ENCODE measurements around the gene PLPPR3.

PLPPR3 gene

GRCh38 chr19:812049-812746 lies 9.6 kb downstream of the PLPPR3 start:
- DNase-seq, result no peak
- TF ChIP-seq GATA1 (IDR thresholded peaks at IDR 0.05; ENCODE audit: low read depth, low read length) (no peak), POLR2A (IDR thresholded peaks at IDR 0.05; ENCODE audit: low read length) (no peak)

DNA sequence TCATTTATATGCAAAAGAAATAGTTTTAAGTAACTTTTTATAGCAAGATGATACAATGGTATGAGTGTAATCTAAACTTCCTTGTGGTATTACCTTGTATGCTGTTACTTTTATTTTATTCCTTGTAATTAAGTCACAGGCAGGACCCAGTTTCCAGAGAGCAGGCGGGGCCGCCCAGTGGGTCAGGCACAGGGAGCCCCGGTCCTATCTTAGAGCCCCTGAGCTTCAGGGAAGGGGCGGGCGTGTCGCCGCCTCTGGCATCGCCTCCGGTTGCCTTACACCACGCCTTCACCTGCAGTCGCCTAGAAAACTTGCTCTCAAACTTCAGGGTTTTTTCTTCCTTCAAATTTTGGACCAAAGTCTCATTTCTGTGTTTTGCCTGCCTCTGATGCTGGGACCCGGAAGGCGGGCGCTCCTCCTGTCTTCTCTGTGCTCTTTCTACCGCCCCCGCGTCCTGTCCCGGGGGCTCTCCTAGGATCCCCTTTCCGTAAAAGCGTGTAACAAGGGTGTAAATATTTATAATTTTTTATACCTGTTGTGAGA lies 10.2 kb downstream of the PLPPR3 start:
- DNase-seq, result no peak
- TF ChIP-seq POLR2A (IDR thresholded peaks at IDR 0.05; ENCODE audit: low read length), result no peak
- TF ChIP-seq GATA1 (IDR thresholded peaks at IDR 0.05; ENCODE audit: low read depth, low read length), result no peak

GRCh38 chr19:810883-811489 lies 10.8 kb downstream of the PLPPR3 start:
- DNase-seq, result no peak
- no peak for TF ChIP-seq GATA1 (IDR thresholded peaks at IDR 0.05; ENCODE audit: low read depth, low read length)
- no peak for TF ChIP-seq POLR2A (IDR thresholded peaks at IDR 0.05; ENCODE audit: low read length)

- TF ChIP-seq GATA1 (IDR thresholded peaks at IDR 0.05; ENCODE audit: low read depth, low read length) (no peak), POLR2A (IDR thresholded peaks at IDR 0.05; ENCODE audit: low read length) (no peak)
- no peak for DNase-seq
Measured at GRCh38 chr19:810077-810855, 11.5 kb downstream of the PLPPR3 start.

DNA sequence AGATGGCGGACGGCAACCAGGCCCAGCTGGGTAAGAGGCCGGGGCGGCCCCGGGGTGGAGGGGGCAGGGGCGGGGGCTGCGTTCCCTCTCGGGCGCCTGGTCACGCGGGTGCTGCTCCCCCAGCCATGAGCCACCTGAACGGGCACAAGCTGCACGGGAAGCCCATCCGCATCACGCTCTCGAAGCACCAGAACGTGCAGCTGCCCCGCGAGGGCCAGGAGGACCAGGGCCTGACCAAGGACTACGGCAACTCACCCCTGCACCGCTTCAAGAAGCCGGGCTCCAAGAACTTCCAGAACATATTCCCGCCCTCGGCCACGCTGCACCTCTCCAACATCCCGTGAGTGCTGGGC lies 13.4 kb downstream of the PLPPR3 start:
- DNase-seq, result no peak
- TF ChIP-seq GATA1 (IDR thresholded peaks at IDR 0.05; ENCODE audit: low read depth, low read length), result no peak
- no peak for TF ChIP-seq POLR2A (IDR thresholded peaks at IDR 0.05; ENCODE audit: low read length)

- TF ChIP-seq GATA1 (IDR thresholded peaks at IDR 0.05; ENCODE audit: low read depth, low read length) (no peak), POLR2A (IDR thresholded peaks at IDR 0.05; ENCODE audit: low read length) (no peak)
- no peak for DNase-seq
Measured at GRCh38 chr19:807627-808422, 13.9 kb downstream of the PLPPR3 start.

- DNase-seq, result no peak
- TF ChIP-seq GATA1 (IDR thresholded peaks at IDR 0.05; ENCODE audit: low read depth, low read length), result no peak
- TF ChIP-seq POLR2A (IDR thresholded peaks at IDR 0.05; ENCODE audit: low read length), result no peak
Measured at GRCh38 chr19:806815-807421, 14.8 kb downstream of the PLPPR3 start.

DNA sequence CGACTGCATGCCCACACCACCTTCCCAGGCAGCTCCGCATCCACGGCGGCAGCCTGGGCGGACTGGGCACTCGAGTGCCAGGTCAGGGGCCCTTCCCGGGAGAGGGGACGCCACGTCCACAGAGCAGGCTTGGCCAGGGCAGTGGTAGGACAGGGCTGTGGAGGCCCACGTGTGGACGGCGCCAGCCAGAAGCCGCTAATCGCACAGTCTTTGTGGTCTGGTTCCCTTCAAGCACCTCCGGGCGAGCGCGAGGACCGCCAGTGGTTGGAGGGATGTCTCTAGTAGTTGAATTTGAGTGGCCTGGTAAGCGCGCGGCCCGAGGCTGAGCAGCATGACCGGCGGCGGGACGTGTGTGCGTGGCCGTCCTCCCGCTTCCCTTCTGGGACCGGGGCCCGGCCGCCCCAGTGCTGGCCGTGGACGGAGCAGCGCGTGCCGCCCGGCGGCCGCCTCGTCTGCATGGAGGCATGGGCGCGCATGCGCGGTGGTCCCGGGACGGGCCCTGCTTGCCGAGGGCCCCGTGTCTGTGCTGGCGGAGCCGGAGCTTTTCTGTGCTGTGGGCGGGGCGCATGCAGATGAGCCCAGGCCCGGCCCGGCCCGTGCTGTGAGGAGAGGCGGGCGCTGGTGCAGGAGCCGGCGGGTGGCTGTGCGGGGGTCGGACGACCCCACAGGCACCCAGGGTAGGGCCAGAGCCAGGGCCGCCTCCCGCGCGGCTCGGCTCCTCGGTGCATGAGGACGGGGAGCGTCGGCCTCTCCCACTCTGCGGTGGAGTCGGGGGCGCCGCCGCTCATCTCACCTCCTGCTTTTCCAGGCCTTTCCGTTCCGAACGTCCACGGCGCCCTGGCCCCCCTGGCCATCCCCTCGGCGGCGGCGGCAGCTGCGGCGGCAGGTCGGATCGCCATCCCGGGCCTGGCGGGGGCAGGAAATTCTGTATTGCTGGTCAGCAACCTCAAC lies 15.9 kb downstream of the PLPPR3 start:
- TF ChIP-seq GATA1 (IDR thresholded peaks at IDR 0.05; ENCODE audit: low read depth, low read length), result no peak
- TF ChIP-seq POLR2A (IDR thresholded peaks at IDR 0.05; ENCODE audit: low read length), result no peak
- no peak for DNase-seq

DNA sequence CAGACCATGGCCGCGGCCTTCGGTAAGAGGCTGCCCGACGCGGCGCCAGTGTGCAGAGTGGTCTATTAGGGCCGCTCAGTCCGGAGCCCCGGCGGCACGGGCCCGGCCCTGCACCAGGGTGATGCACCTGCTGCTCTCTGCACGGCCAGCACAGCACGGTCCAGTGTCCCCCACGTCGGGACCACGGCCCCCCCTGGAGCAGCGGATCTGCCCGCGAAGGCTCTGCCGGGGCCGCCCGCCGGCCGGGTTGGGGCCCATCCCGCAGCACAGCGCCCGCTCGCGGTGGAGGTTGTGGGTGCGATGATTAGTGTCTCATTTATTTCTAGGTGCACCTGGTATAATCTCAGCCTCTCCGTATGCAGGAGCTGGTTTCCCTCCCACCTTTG lies 16.6 kb downstream of the PLPPR3 start:
- no peak for DNase-seq
- TF ChIP-seq GATA1 (IDR thresholded peaks at IDR 0.05; ENCODE audit: low read depth, low read length), result no peak
- no peak for TF ChIP-seq POLR2A (IDR thresholded peaks at IDR 0.05; ENCODE audit: low read length)

GRCh38 chr19:804419-805165 lies 17.2 kb downstream of the PLPPR3 start:
- DNase-seq, result no peak

GRCh38 chr19:803686-804418 lies 17.9 kb downstream of the PLPPR3 start:
- TF ChIP-seq GATA1 (IDR thresholded peaks at IDR 0.05; ENCODE audit: low read depth, low read length) (no peak), POLR2A (IDR thresholded peaks at IDR 0.05; ENCODE audit: low read length) (no peak)

More at GRCh38 chr19:804419-805165, 17.2 kb downstream of the PLPPR3 start:
- TF ChIP-seq GATA1 (IDR thresholded peaks at IDR 0.05; ENCODE audit: low read depth, low read length) (no peak), POLR2A (IDR thresholded peaks at IDR 0.05; ENCODE audit: low read length) (no peak)

More at GRCh38 chr19:803686-804418, 17.9 kb downstream of the PLPPR3 start:
- no peak for DNase-seq

Measured in erythroblast (primary cell).